ENCODE measurements around the gene PATJ. TPM values are rescaled to one million over a fixed set of nuclear protein-coding genes. Genes with fewer than 3 reads are reported as not detected.
"Not testable (repeated sequence)": the region's sequence is repeated elsewhere in the genome, so short reads cannot be mapped to it uniquely, and the experiment has no call there.

PATJ gene
- total and polyA plus RNA-seq, 2 of the 13 experiments (the other 11 are each of a cell fraction or from before 2014, with no cell fraction given), result 6.2 to 16.8 TPM

DNA sequence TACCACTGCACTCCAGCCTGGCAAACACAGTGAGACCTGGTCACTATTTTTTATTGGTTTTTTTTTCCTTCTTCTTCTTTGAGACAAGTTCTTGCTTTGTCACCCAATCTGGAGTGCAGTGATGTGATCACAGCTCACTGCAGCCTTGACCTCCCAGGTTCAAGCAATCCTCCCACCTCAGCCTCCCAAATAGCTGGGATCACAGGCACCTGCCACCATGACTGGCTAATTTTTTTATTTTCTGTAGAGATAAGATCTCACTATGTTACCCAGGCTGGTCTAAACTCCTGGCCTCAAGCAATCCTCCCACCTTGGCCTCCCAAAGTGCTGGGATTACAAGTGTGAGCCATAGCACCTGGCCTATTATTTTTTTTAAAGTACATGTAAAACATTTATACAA lies 148.2 kb downstream of the PATJ start:
- H3K9ac ChIP-seq (ENCODE audit: insufficient read depth, low read depth, low read length); H2AFZ ChIP-seq (ENCODE audit: low read length); DNase-seq (ENCODE audit: low spot score); H4K20me1 ChIP-seq (ENCODE audit: insufficient read depth, low read length); CTCF ChIA-PET (ENCODE audit: low intra/inter-chr PET ratio, low total read pairs); BruUV-seq (replicated peaks); H3K36me3 ChIP-seq (replicated peaks in 1 of 2; ENCODE audit: control insufficient read depth in 1 of 2, insufficient read depth in 2 of 2, low read length in 2 of 2); intact Hi-C loops (cut with micrococcal nuclease; ENCODE audit: unreplicated experiment); H3K9me3 ChIP-seq (ENCODE audit: low read length); H3K4me2 ChIP-seq (ENCODE audit: low read depth, low read length); H3K4me3 ChIP-seq (replicated peaks in 1 of 3; ENCODE audit: insufficient read depth in 1 of 3, low read depth in 2 of 3, low read length in 3 of 3); H3K79me2 ChIP-seq (ENCODE audit: insufficient read depth, low read length); in situ Hi-C loops (cut with HindIII; ENCODE audit: extremely low pct_ligation_motif_present, low pct_unique_long_range_greater_than_20kb); H3K27ac ChIP-seq (ENCODE audit: extremely low read length, insufficient read depth, low read length); FAIRE-seq; H3K4me1 ChIP-seq (ENCODE audit: insufficient read depth, low read length); POLR2A ChIA-PET; ATAC-seq; H3K27me3 ChIP-seq (ENCODE audit: control insufficient read depth in 1 of 2, insufficient read depth in 2 of 2, low read length in 2 of 2): not testable (repeated sequence)

- intact Hi-C loops (cut with micrococcal nuclease; ENCODE audit: unreplicated experiment) (no loop called here), in situ Hi-C loops (cut with HindIII; ENCODE audit: extremely low pct_ligation_motif_present, low pct_unique_long_range_greater_than_20kb) (no loop called here)
- no peaks in the 10 kb centered on the region for H3K79me2 ChIP-seq (ENCODE audit: insufficient read depth, low read length)
- no peak overlapping the region for H3K4me3 ChIP-seq (replicated peaks in 1 of 3; ENCODE audit: insufficient read depth in 1 of 3, low read depth in 2 of 3, low read length in 3 of 3)
- no peak overlapping the region for H2AFZ ChIP-seq (ENCODE audit: low read length)
- ChIA-PET POLR2A (no interaction called here), CTCF (ENCODE audit: low intra/inter-chr PET ratio, low total read pairs) (no interaction called here)
- H3K27me3 ChIP-seq (ENCODE audit: control insufficient read depth in 1 of 2, insufficient read depth in 2 of 2, low read length in 2 of 2), result no peaks in the 10 kb centered on the region; a peak in 1 of 5 replicates
- ATAC-seq (no peak), DNase-seq (ENCODE audit: low spot score) (no peak), FAIRE-seq (no peak)
- no peaks in the 10 kb centered on the region for H4K20me1 ChIP-seq (ENCODE audit: insufficient read depth, low read length)
- H3K4me1 ChIP-seq (ENCODE audit: insufficient read depth, low read length), result no peaks in the 10 kb centered on the region
- no peak for TF ChIP-seq ELK4 (CRISPR knock-in tag; IDR thresholded peaks at IDR 0.05; ENCODE audit: borderline replicate concordance)
- TF ChIP-seq ZC3H13 (CRISPR knock-in tag; IDR thresholded peaks at IDR 0.05), result no peak
- TF ChIP-seq, protein P1, sequence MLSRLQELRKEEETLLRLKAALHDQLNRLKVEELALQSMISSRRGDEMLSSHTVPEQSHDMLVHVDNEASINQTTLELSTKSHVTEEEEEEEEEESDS (CRISPR knock-in tag; IDR thresholded peaks at IDR 0.05; ENCODE audit: borderline replicate concordance), result no peak
- TF ChIP-seq PCBP1 (IDR thresholded peaks at IDR 0.05; ENCODE audit: borderline replicate concordance, low read depth, low read length), result no peak
- no peak for TF ChIP-seq ZNF709 (CRISPR knock-in tag; IDR thresholded peaks at IDR 0.05)
- TF ChIP-seq SALL2 (CRISPR knock-in tag; IDR thresholded peaks at IDR 0.05), result no peak
- TF ChIP-seq IKZF4 (CRISPR knock-in tag; IDR thresholded peaks at IDR 0.05; ENCODE audit: borderline replicate concordance, low read depth, not compliant biosample characterization), result no peak
- TF ChIP-seq ZSCAN22 (CRISPR knock-in tag; IDR thresholded peaks at IDR 0.05), result no peak
- TF ChIP-seq ZMYM2 (CRISPR knock-in tag; IDR thresholded peaks at IDR 0.05), result no peak
- no peak for TF ChIP-seq NFE2L1 (CRISPR knock-in tag; IDR thresholded peaks at IDR 0.05; ENCODE audit: borderline replicate concordance)
- no peak for TF ChIP-seq FOXK2 (IDR thresholded peaks at IDR 0.05)
- TF ChIP-seq ZSCAN31 (CRISPR knock-in tag; IDR thresholded peaks at IDR 0.05; ENCODE audit: low read depth), result no peak
- TF ChIP-seq CENPT (CRISPR knock-in tag; IDR thresholded peaks at IDR 0.05; ENCODE audit: low read depth), result no peak
- TF ChIP-seq ZBTB38 (CRISPR knock-in tag; IDR thresholded peaks at IDR 0.05), result no peak
- TF ChIP-seq, protein P2, sequence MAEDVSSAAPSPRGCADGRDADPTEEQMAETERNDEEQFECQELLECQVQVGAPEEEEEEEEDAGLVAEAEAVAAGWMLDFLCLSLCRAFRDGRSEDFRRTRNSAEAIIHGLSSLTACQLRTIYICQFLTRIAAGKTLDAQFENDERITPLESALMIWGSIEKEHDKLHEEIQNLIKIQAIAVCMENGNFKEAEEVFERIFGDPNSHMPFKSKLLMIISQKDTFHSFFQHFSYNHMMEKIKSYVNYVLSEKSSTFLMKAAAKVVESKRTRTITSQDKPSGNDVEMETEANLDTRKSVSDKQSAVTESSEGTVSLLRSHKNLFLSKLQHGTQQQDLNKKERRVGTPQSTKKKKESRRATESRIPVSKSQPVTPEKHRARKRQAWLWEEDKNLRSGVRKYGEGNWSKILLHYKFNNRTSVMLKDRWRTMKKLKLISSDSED (CRISPR knock-in tag; IDR thresholded peaks at IDR 0.05), result no peak
- no peak for TF ChIP-seq NR2F2 (IDR thresholded peaks at IDR 0.05; ENCODE audit: borderline replicate concordance, low read depth)
- TF ChIP-seq LCORL (IDR thresholded peaks at IDR 0.05), result no peak
- TF ChIP-seq LCORL (CRISPR knock-in tag; IDR thresholded peaks at IDR 0.05), result no peak
- H3K9ac ChIP-seq (ENCODE audit: insufficient read depth, low read depth, low read length), result no peak overlapping the region
- peaks cover 9% of the 10 kb centered on the region for H3K9me3 ChIP-seq (ENCODE audit: low read length)
- WGBS (ENCODE audit: low lambda C conversion rate), result 96% methylated on average over 2 of the region's 2 CpGs
- no peak overlapping the region for H3K4me2 ChIP-seq (ENCODE audit: low read depth, low read length)
- BruUV-seq (replicated peaks), result no TSS peak
- no peaks in the 10 kb centered on the region; a peak in 1 of 5 replicates for H3K36me3 ChIP-seq (replicated peaks in 1 of 2; ENCODE audit: control insufficient read depth in 1 of 2, insufficient read depth in 2 of 2, low read length in 2 of 2)
- no peak overlapping the region for H3K27ac ChIP-seq (ENCODE audit: extremely low read length, insufficient read depth, low read length)
Observed at GRCh38 chr1:61892977-61893376, 150.7 kb downstream of the PATJ start.
